Measurements from ENCODE around the gene CDIPT.

The CDIPT gene

GRCh38 chr16:29809850-29810698 is 53.0 kb downstream of the CDIPT start:
- DNase-seq (ENCODE audit: low read depth) = no peak

DNA sequence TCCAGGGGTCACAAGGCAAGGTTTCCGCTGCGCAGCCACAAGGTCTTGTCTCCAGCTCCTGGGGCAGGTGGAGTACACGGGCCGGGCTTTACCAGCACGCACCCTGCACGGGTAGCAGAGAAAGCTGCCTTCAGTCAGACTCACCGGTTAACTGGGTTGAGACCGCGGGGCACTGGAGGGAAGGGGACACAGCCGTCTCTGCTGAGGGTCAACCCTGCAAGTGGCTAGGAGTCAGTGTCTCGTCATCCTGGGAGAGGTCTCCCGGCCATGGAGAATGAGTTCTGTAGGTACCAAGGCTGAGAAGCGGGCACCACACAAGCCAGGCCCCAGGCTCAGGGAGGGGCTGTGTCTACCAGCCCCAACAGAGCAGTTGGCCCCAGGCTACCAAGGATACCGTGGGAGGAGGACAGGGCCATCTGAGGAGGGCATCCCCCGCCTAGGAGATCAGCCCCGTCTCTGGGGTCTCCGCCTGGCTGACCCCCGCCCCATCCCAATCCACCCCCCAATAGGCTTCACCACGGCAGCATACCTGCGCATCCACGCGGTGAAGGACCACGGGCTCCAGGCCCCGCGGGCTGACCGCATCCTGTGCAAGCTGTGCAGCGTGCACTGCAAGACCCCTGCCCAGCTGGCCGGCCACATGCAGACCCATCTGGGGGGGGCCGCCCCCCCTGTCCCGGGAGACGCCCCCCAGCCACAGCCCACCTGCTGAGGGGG is 53.8 kb downstream of the CDIPT start:
- DNase-seq (ENCODE audit: low read depth) = no peak
